Smooth muscle cell of the brain vasculature (primary cell): ENCODE results near the gene ANKMY1.
"Not testable (repeated sequence)": the region's sequence is repeated elsewhere in the genome, so short reads cannot be mapped to it uniquely, and the experiment has no call there.

Source experiments
- DNase-seq: peaks from one replicate; pipeline ENCODE4 v3.0.0-alpha.2; 2012; ENCODE audit warnings: low read depth, low spot score

Gene ANKMY1

DNA sequence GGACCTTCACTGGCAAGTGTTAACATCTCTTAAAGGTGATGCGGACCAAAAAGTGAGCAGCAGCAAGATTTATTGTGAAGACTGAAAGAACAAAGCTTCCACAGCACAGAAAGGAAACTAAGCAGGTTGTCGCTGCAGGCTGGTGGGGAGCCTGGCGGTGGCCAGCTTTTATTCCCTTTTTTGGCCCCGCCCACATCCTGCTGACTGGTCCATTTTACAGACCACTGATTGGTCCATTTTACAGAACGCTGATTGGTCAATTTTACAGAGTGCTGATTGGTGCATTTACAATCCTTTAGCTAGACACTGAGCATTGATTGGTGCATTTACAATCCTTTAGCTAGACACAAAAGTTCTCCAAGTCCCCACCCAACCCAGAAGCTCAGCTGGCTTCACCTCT, 35.9 kb downstream of the ANKMY1 start:
- DNase-seq, result not testable (repeated sequence)

DNA sequence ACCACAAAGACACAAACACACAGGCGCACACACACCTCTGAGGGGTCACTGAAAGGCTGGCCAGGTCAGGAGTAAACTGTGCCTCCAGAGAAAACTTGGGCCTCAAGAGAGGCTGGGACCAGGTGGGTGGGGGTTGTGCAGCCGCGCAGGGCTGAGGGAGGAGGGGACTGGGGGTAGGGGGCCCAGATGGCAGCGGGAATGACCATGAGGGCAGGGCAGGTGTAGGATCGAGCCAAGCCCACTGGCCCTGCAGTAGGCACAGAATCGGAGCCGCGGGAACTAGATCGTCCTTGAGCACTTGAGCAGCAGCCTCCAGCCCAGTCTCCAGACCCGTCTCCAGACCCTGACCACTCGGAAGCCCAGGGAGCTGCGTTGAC, 36.8 kb downstream of the ANKMY1 start:
- DNase-seq, result no peak

DNA sequence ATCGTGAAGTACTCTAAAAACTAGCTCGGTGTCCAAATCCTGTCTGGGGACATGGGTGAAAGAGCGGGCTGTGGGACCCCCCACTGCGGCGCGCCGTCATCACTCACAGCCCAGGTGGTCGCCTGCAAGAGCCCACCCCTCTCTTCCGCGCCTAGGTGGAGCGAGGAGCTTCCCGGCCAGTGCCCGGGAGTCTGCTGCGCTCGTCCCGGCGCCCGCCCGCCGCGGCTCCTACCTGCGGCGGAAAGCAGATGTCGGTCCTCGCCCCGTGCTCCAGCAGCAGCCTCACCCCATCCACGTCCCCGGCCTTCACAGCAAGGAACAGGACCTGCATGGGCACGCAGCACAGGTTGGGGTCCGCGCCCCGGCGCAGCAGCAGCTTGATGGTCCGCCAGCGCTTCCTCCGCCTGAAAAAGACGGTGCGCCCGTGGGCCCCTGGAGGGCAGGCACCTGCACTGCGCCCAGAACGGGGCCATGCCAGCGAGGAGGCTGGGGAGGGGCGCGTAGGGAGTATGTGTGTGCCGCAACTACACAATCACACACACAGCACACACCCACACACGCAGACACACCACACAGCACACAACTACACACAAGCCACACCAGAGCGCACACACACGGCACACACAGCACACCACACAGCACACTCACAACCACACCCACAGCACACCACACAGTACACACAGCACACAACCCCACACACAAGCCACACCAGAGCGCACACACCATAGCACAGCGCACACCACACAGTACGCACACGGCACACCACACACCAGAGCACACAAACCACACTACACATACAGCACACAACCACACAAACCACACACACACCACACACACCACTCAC, 37.4 kb downstream of the ANKMY1 start:
- DNase-seq, result no peak

DNA sequence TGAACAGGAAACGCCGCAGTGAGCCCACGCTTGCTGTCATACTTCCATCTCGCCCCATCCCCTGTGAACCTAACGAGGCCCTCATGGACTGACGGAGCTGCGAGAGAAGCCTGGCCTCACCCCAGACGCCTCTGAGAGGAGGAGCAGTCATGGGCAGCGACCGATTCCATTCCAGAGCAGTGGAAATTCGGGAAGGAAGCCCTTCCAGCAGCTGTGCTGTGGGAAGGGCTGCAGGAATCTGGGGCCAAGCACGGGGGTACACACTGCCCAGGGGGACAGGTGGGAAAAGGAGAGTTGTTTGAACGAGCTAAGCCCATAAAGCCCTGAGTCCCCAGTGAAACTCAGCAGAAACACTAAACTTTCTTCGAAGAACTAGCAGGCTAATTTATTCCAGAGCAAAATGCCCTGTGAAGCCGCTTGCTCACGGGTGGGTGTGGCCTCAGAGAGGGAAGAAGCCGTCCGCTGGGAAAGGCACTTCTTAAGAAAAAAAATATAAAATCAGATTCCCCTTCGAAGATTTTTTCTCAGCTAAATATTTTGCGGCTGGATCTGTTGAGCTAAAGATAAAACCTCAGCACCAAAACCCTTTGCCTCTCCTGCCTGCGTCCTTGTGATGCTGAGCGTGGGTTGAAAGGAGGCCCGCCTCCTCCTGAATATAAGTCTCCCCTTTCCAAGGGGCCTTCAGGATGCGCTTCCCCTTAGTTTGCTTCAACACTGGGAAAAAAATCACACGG, 38.2 kb downstream of the ANKMY1 start:
- no peak for DNase-seq

DNA sequence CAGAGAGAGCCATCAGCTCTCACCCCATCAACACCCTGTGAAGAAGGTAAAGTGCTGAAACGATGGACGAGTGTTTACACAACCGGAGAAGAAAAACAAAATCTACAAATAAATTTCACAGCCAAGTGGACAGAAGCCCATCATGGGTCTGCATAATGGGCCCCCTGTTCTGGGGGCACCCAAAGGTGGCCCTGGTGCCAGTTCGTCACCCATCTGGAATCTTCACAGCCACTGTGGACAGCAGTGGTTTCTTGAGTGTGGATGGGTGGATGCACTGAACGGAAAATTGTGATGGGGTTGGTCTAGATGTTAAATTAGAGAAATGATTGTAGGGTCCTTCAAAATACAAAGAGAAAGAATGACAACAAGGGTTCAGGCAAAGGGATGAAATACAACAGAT, 38.8 kb downstream of the ANKMY1 start:
- no peak for DNase-seq

DNA sequence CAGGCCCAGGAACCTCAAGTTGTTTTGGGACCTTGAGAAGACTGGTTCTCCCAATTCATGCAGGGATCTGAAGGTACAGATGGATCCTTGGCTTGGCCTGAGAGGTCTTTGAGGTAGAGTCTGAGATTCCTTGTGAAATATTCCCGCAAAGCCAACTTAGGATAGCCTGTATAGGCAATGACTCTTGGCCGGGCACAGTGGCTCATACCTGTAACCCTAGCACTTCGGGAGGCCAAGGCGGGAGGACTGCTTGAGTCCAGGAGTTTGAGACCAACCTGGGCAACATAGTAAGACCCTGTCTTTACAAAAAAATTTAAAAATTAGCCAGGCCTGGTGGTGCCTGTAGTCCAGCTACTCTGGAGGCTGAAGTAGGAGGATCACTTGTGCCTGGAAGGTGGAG, 40.4 kb downstream of the ANKMY1 start:
- no peak for DNase-seq

DNA sequence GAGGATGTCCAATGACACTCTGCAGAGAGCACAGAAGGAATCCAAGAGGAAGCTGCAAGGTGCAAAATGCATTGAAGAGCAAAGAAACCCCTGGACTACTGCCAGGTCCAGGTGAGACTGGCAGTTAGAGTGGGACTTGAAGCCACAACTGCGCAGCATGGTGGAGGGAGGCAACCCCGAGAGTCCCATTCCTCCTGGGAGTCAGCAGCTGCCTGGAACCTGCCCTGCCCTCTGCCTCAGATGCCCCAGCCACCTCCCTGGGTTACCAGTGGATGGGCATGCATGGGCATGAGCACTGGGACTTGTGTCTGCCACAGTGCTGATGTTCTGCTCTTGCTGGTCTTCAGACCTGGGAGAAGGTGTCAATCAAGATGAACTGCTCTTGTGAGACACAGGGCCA, 43.2 kb downstream of the ANKMY1 start:
- DNase-seq, result no peak

DNA sequence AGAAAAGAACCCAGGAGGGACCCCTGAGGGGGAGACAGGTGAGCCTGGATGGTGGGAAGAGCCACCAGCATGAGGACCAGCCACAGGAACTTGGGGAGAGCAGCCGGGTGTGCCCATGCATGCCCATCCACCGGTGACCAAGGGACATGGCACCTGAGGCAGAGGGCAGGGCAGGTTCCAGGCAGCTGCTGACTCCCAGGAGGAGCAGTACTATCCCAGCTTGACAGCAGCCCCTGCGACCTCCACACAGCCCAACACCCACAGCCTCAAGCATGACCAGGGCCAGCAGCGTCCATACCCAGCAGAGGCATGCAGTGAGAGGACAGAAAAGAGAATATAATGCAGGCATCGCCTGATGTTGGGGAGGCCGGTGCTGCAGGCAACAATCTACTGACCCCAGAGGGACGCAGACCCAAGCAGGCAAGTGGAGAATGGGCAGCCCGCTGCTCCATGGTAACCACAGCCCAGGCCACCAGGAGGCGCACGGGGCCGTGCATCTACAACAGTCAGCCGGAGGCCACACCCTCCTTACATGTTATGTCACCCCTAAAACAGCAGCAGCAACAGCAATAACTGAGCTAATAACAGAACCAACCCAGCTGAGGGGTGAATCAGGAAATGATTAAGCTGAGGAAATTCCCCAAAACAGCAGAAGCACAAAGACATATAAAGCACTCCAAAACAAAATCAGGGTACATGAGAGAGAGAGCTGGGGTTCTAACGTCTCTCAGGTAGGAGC, 44.1 kb downstream of the ANKMY1 start:
- DNase-seq, result peak; percentile 23

DNA sequence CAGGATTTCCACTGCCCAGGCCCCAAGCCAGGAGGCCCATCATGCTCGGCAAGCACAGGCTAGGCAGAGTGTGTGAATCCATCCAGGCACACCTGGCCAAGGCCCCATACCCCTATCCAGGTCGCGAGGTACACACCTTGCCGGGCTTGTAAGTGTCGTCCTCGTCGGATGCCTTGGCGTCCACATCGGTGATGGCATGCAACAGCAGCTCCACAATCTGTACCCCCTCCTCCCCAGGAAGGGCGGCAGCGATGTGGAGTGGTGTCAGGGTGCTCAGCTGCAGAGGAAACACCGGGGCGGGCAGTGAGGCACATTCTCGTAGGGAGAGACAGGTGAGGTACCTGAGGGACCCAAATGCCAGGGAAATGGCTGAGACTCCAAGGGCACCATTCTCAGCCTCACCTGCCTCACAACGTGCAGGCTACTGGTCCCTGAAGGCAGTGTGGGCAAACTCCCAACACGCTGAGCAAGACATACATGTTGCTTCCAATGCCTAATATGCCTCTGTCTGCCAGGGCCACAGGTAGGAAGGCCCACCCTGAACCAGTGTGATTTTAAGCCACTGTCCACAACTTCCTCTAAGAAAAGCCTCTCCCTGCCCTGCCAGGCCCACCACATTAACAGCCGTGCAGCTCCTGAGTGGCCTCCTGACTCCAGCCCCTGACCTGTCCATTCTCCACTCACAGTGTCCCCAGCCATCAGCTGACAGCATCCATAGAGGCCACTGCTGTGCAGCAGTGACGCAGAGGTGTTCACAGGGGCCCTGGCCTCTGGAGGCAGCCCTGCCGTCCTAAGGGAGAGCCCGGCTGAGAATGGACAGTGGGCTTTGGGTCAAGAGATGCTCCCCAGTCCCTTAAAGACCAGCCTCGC, 44.9 kb downstream of the ANKMY1 start:
- DNase-seq, result no peak

DNA sequence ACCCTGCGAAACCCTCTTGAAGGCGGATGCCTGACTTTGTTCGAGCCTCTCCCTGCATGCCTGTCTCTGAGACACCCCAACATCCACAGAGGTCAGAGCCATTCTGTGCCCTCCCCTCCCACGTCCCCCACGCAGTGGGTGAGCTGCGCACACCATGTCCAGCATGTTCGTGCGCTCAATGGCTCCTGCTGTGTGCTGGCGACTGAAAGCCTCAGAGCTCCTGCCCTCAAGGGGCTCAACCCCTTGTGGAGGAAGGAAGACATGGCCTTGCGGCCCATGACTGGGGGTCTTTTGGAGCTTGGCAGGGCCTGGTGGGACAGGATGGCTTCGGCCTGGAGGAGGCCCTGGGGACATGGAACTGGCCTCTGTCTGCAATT, 45.7 kb downstream of the ANKMY1 start:
- no peak for DNase-seq

DNA sequence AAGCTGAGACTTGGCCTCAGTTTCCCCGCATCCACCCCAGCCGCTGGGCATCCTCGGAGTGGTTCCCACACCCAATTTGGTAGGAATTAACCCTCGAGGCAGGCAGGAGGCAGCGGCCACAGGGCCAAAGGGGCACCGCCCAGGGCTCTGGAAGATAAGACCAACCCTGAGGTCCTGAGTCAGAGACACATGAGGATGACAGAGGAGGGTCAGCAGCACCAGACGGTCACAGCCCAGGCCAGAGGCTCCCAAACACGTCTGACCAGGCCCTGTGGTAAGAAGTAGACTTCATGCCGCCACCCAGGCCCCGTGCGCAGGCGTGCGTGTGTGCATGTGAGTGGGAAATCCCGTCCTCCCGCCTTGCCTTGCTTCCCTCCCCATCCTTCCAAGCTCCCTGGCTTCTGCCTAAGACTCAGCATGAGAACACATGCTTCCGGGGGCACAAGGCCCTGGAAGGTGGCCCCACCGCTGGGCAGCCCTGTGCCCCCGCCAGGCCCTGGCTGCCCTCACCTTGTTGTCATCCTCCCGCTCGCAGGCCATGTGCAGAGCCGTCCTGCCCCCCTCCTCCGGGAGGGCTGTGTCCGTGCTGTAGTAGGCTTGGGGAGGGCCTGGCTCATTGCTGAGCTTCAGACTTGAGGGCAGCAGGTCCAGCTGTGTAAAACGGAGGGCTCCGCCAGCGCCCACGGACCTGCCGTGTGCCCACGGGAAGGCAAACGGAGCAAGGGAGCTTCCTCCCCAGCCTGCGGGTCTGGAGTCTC, 46.3 kb downstream of the ANKMY1 start:
- no peak for DNase-seq

DNA sequence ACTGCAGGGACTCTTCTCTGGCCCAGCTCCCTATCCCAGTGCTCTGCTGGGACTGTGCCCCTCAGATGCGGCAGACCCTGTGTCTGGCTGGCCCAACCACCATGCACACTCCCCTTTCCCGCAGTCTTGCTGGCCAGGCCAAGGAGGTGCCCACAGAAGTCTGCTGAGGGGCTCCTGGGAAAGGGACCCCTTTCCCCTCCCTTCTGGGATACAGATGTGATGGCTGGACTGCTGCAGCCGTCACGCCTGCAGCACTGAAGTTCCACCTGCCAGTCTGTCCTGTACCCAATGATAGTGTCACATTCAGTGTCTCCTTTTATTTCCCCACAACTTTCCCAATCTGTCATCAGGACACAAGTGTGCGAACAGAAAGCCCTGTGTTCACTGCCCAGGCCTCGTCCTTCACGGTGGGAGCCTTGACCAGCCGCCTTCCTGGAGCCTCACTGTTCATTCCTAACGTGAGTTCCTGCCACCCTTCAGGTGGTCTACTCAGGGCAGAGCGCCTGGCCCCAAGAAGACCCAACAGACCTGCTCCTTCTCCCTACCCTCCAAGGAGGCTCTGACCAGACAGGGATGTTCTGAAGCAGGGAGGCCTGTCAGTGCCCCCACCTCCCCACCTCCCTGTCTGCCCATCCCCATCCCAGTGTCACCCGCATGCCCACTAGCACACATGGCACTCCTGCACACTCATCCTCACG, 47.1 kb downstream of the ANKMY1 start:
- DNase-seq, result no peak

DNA sequence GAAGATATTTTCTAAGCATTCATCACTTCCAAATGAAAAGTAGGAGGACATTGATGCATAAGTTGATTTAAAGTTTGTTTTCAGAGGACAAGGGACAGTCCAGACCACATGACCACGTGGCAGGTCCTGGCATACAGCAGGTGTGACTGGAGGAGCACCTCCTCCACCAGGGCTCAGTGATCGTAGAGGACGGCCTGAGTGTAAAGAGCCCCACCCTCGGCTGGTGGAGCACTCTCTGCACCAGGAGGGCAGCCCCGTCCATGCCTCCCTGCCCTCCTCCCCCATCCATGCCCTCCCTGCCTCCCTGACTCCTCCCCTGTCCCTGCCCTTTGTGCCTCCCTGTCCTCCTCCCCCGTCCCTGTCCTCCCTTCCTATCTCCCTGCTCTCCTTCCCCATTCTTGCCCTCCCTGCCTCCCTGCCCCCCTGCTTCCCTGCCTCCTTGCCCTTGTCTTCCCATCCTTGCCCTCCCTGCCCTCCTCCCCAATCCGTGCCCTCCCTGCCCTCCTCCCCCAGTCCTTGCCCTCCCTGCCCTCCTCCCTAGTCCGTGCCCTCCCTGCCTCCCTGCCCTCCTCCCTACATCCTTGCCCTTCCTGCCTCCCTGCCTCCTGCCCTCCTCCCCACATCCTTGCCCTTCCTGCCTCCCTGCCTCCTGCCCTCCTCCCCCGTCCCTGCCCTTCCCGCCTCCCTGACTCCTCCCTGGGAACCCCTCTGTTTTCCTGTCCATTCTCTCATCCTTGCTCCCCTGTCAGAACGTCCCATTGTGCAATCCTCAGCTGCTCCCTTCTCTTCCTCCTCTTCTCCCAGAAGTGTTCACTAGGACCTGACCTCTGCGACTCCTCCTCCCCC, 47.9 kb downstream of the ANKMY1 start:
- no peak for DNase-seq

DNA sequence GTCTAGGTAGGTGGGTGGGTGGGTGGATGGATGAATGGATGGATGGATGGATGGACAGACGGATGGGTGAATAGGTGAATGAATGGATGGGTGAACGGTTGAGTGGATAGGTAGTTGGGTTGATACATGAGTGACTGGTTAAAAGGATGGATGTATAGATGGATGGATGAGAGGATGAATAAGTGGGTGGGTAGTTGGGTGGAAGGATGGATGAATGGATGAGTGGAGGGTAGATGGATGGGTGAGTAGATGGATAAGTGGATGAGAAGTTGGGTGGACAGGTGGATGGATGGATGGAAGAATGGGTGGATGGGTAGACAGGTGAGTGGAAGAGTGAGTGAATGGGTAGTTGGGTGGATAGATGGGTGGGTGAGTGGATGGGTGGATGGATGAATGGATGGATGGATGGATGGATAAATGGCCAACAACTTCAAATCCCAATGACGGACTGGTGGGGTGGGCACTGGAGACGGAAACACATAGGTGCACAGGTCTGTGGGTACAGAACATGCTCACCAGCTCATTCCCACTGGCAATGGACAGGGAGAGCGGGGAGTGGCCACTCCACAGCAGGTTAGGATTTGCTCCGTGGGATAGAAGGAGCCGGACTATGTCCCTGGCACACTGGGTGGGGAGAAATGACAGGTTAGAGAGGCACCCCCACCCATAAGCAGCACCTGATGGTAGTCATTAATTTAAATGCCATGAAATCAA, 48.8 kb downstream of the ANKMY1 start:
- no peak for DNase-seq

DNA sequence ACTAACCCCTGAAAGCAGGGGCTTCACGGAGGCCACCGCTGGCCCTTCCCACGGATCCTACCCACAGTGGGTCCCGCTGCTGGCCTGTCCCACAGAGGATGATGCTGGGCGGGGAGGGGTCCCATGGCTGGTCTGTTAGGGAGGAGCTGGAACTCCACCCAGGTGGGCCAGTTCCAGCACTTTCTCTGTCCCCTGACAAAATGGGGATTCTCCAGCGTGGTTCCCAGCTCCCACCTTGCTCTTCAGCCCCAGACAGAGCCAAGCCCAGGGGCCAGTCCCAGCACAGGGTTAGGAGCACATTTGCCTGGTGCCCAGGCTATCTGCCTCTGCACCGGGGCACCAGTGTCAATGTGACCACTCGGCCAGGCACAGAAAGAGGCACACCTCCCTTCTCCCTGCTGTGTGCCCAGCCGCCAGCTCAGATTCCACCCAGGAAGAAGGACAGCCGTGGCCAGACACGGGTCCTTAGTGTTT, 50.0 kb downstream of the ANKMY1 start:
- no peak for DNase-seq

DNA sequence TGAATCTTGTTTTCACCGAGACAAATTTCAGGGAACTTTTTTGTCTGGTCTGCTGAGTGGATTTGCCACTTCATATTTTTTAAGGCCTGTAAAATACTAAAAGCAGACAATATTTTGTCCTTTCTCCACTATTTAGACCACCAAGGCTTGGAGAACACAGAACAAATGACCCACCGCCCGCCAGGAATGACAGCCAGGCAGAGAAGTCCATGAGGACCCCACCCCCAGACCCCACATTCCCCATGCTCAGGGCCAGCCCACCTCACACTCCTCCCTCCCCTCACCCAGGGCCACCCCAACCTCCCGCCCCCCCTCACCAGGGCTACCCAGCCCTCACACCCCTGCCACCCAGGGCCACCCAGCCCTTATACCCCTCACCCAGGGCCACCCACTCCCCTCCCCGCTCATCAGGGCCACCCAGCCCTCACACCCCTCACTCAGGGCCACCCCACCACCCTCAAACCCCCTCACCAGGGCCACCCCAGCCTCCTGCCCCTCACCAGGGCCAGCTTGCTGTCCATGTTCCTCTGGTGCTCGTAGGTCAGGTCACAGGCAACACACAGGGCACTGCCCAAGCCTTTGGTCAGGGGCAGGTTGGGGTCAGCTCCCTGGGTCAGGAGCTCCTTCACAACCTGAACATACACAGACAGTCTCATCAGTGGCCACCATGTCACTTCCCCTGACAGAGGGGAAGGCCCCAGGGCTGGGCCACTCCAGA, 50.6 kb downstream of the ANKMY1 start:
- DNase-seq, result no peak

DNA sequence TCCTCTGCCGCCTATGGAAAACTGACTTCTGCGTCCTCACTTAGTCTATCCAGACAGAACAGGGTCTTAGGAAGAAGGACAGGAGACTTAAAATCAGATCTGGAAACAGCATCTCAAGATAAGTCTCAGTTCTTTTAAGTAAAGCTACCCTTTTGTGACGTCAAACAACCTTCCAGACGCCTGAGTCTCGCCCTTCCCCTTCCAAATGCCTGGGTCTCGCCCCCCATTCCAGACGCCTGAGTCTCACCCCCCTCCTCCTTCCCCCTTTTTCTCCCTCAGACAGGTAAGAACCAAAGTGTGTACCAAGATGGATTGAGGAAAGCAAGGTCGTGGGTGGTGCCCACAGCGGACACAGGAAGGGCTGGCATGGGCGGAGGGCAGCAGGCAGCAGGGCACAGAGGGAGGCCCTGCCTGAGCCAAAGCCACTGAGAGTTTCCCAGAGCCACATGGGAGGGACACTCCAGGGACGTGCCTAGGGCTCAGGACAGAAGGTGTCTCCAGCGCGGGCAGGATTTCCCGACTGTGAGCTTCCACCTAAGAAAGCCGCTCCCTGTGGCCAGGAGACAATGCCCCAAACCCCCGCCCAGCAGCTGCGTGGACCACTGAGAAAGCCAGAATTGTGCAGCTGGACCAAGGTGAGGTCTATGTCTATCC, 51.3 kb downstream of the ANKMY1 start:
- no peak for DNase-seq
